K562 (cell line): Measurements from ENCODE around the gene INTS1. TPM values are rescaled to one million over a fixed set of nuclear protein-coding genes. Genes with fewer than 3 reads are reported as not detected.
A peak's percentile ranks its signal among the peaks of the same experiment; 100 is the strongest.

Experiments
- ATAC-seq: fragments of 200-7000 bp; cut with Tn5 transposase; 3 replicates; pipeline ENCODE4 v1.9.1; 2020; ENCODE audit warnings: moderate library complexity
- Bru-seq: library from RNA; stranded (reverse); fragments of 400-500 nt; gene quantifications from one replicate; lab custom pipeline; 2021; lab: Mats Ljungman, UMichigan
- BruChase-seq, 2 experiments: library from RNA; stranded (reverse); fragments of 400-500 nt; gene quantifications; one replicate each; lab custom pipeline; 2021; lab: Mats Ljungman, UMichigan
- BruUV-seq: library from RNA; stranded (reverse); fragments of 400-500 nt; replicated peaks from 2 replicates; lab custom pipeline; 2021; lab: Mats Ljungman, UMichigan
- CTCF ChIA-PET: fragments of 300-600 bp; formaldehyde crosslinking; extraction: SDS; loops from one replicate; lab custom pipeline; 2021; ENCODE audit warnings: low intra/inter-chr PET ratio; lab: Yijun Ruan, JAX
- POLR2A ChIA-PET: fragments of 300-600, 350-650 bp; sonication (Branson Sonifier 250); formaldehyde crosslinking; extraction: SDS; loops from one replicate; lab custom pipeline; 2021; ENCODE audit warnings: antibody characterized with exemption, inconsistent platforms; lab: Yijun Ruan, JAX
- DNase-seq, 4 experiments: peaks; one replicate each; pipeline versions ENCODE4 v3.0.0 to v3.0.0-alpha.2; 2011 to 2018; ENCODE audit warnings: low spot score in 3 of 4, mixed read lengths in 3 of 4; ENCODE audit errors: extremely low read depth in 1 of 4
- FAIRE-seq: peaks from 2 replicates; lab custom pipeline; 2011; peaks lifted over from hg19 to GRCh38; lab: Jason Lieb, UNC
- H2AFZ ChIP-seq: 2 replicates; pipeline ENCODE4 v1.6.0; 2011; ENCODE audit warnings: low read depth, low read length, control low read depth, inconsistent platforms
- H3K27ac ChIP-seq: fragments of 200-600 bp; 3 replicates; pipeline ENCODE4 v1.8.0; 2011; ENCODE audit warnings: low read depth, mild to moderate bottlenecking, control low read depth, inconsistent platforms, low read length, moderate library complexity, mixed read lengths; ENCODE audit errors: extremely low read depth
- H3K27me3 ChIP-seq, 2 experiments: fragments of 300-600 bp in 1 of 2; 2 replicates in 1 of 2; 3 replicates in 1 of 2; pipeline versions ENCODE4 v1.6.0 to v1.8.0; 2011; ENCODE audit warnings: inconsistent platforms in 2 of 2, low read length in 2 of 2, mild to moderate bottlenecking in 1 of 2, mixed read lengths in 1 of 2, moderate library complexity in 1 of 2; ENCODE audit not compliant: control insufficient read depth in 2 of 2, insufficient read depth in 2 of 2
- H3K36me3 ChIP-seq: fragments of 300-600 bp; 3 replicates; pipeline ENCODE4 v1.8.0; 2011; ENCODE audit warnings: mild to moderate bottlenecking, low read length, inconsistent platforms; ENCODE audit not compliant: control insufficient read depth, insufficient read depth
- H3K4me1 ChIP-seq, 2 experiments: fragments of 200-600 bp in 1 of 2; replicated peaks in 1 of 2; 2 replicates in 1 of 2; 3 replicates in 1 of 2; pipeline versions ENCODE4 v1.5.1 to v1.8.0; 2011; ENCODE audit warnings: inconsistent platforms in 2 of 2, low read length in 2 of 2, mild to moderate bottlenecking in 1 of 2, mixed read lengths in 1 of 2, moderate library complexity in 1 of 2; ENCODE audit not compliant: control insufficient read depth in 2 of 2, insufficient read depth in 2 of 2
- H3K4me2 ChIP-seq: 2 replicates; pipeline ENCODE4 v1.6.1; 2011; ENCODE audit warnings: low read length, control low read depth, inconsistent platforms, mixed read lengths; ENCODE audit not compliant: insufficient read depth
- H3K4me3 ChIP-seq: fragments of 200-600 bp; sonication (generic), shearing (Covaris generic); 2 replicates; pipeline ENCODE4 v1.5.1; 2016; ENCODE audit warnings: control low read depth, inconsistent platforms
- H3K79me2 ChIP-seq: fragments of 200-600 bp; 3 replicates; pipeline ENCODE4 v1.8.0; 2011; ENCODE audit warnings: low read length, inconsistent platforms; ENCODE audit not compliant: control insufficient read depth, insufficient read depth
- H3K9ac ChIP-seq, 2 experiments: 2 replicates each; pipeline versions ENCODE4 v1.6.0 to v1.6.1; 2011; ENCODE audit warnings: low read depth in 2 of 2, low read length in 2 of 2, control low read depth in 1 of 2, inconsistent platforms in 1 of 2, mild to moderate bottlenecking in 1 of 2, mixed read lengths in 1 of 2; ENCODE audit not compliant: insufficient read depth in 1 of 2
- H3K9me1 ChIP-seq: one replicate; pipeline ENCODE4 v1.6.0; 2011; ENCODE audit warnings: inconsistent platforms, mild to moderate bottlenecking, low read length, moderate library complexity; ENCODE audit not compliant: control insufficient read depth, insufficient read depth
- H3K9me3 ChIP-seq: replicated peaks from 2 replicates; pipeline ENCODE4 v1.5.1; 2011; ENCODE audit warnings: low read depth, low read length, inconsistent platforms; ENCODE audit not compliant: control insufficient read depth, insufficient read depth
- H4K20me1 ChIP-seq: replicated peaks from 2 replicates; pipeline ENCODE4 v1.6.1; 2011; ENCODE audit warnings: low read length, inconsistent platforms, mixed read lengths; ENCODE audit not compliant: control insufficient read depth, insufficient read depth
- CBFA2T2 ChIP-seq: fragments of 450-650 bp; conservative IDR thresholded peaks from 2 replicates; pipeline ENCODE4 v1.6.1; 2017; ENCODE audit warnings: mild to moderate bottlenecking
- CBX2 ChIP-seq: fragments of 200-600 bp; sonication (generic); IDR thresholded peaks from one replicate; pipeline ENCODE4 v1.6.1; 2012; ENCODE audit warnings: mild to moderate bottlenecking, low read length, inconsistent platforms; ENCODE audit not compliant: insufficient read depth, poor library complexity, severe bottlenecking
- ELF4 ChIP-seq: fragments of 450-650 bp; formaldehyde crosslinking; IDR thresholded peaks from 2 replicates; pipeline ENCODE4 v1.4.0; 2022; ENCODE audit warnings: missing genetic modification characterization
- FOXJ2 ChIP-seq: fragments of 200-800 bp; sonication (Bioruptor generic); IDR thresholded peaks from 2 replicates; pipeline ENCODE4 v1.6.1; 2016; ENCODE audit warnings: missing genetic modification characterization, missing compliant biosample characterization
- HCFC1 ChIP-seq: IDR thresholded peaks from 2 replicates; pipeline ENCODE4 v1.6.1; 2012; ENCODE audit warnings: low read depth, low read length, improper control_type of control experiment
- MAZ ChIP-seq, 2 experiments: fragments of 450-650 bp in 1 of 2; sonication (generic) in 1 of 2; formaldehyde crosslinking; IDR thresholded peaks in 1 of 2; conservative IDR thresholded peaks in 1 of 2; 2 replicates each; pipeline versions ENCODE4 v1.4.0 to v1.5.0; 2020; ENCODE audit warnings: mild to moderate bottlenecking in 1 of 2, missing genetic modification reagents in 1 of 2
- MTA3 ChIP-seq: fragments of 450-650 bp; formaldehyde crosslinking; IDR thresholded peaks from 2 replicates; pipeline ENCODE4 v1.6.1; 2017; ENCODE audit warnings: mild to moderate bottlenecking, borderline replicate concordance
- NFRKB ChIP-seq: fragments of 450-650 bp; IDR thresholded peaks from 2 replicates; pipeline ENCODE4 v1.6.1; 2016; ENCODE audit warnings: low read depth
- SMAD1 ChIP-seq: fragments of 150-350 bp; IDR thresholded peaks from 2 replicates; pipeline ENCODE4 v1.6.1; 2014; ENCODE audit warnings: low read length, low read depth; ENCODE audit not compliant: partially characterized antibody
- ZNF561 ChIP-seq: fragments of 450-650 bp; formaldehyde crosslinking; conservative IDR thresholded peaks from 2 replicates; pipeline ENCODE4 v1.4.0; 2020; ENCODE audit warnings: mild to moderate bottlenecking, moderate library complexity
- WGBS: fragments of 100-300 bp; shearing (Covaris generic); methylation state at CpG from one replicate; pipeline ENCODE4 v1.1.6; 2016; ENCODE audit warnings: low coverage, mixed read lengths; ENCODE audit not compliant: insufficient coverage; ENCODE audit errors: missing lambda C conversion rate; 5-methylcytosine and 5-hydroxymethylcytosine counted together
- in situ Hi-C: fragments of 300-500 bp; cut with MboI; formaldehyde crosslinking; loops from 4 replicates; pipeline ENCODE4 v1.15.0; 2018; ENCODE audit warnings: inconsistent platforms, mixed read lengths
- intact Hi-C: fragments of 100-400 bp; cut with micrococcal nuclease; formaldehyde crosslinking; loops from 2 replicates; pipeline ENCODE4 v1.14.2; 2022
- long read RNA-seq, 3 experiments: library from polyadenylated mRNA in 2 of 3; library from RNA in 1 of 3; unstranded in 2 of 3; stranded (forward) in 1 of 3; transcript quantifications; one replicate each; pipeline ENCODE4 v2.0.0, GENCODE V29; 2019 to 2022
- polyA minus RNA-seq, 3 experiments: library from RNA; depleted of rRNA, polyadenylated mRNA; stranded (reverse); fragments of >200 nt; gene quantifications; 2 replicates each; pipeline ENCODE4 v1.2.3, GENCODE V29; 2011
- polyA plus RNA-seq, 8 experiments: library from polyadenylated mRNA; depleted of rRNA in 4 of 8; stranded (reverse) in 5 of 8; unstranded in 3 of 8; fragments of >200 nt; fragmentation: Nextera tagmentation in 2 of 8; fragmentation: Illumina TruSeq in 1 of 8; extraction: Ambion mirVana in 2 of 8; extraction: Trizol in 1 of 8; gene quantifications; 2 replicates each; pipeline versions ENCODE4 v1.2.1 to v1.2.3, GENCODE V29; 2011 to 2014; ENCODE audit warnings: inconsistent platforms in 1 of 8, missing spikeins in 1 of 8
- total RNA-seq, 7 experiments: library from RNA; depleted of rRNA in 6 of 7; stranded (reverse); fragments of >200 nt in 6 of 7; fragmentation: Illumina TruSeq in 2 of 7; extraction: Trizol in 2 of 7; gene quantifications; 2 replicates each; pipeline versions ENCODE4 v1.2.1 to v1.2.3, GENCODE V29; 2011 to 2021; ENCODE audit warnings: low replicate concordance in 1 of 7

INTS1 gene, protein sequence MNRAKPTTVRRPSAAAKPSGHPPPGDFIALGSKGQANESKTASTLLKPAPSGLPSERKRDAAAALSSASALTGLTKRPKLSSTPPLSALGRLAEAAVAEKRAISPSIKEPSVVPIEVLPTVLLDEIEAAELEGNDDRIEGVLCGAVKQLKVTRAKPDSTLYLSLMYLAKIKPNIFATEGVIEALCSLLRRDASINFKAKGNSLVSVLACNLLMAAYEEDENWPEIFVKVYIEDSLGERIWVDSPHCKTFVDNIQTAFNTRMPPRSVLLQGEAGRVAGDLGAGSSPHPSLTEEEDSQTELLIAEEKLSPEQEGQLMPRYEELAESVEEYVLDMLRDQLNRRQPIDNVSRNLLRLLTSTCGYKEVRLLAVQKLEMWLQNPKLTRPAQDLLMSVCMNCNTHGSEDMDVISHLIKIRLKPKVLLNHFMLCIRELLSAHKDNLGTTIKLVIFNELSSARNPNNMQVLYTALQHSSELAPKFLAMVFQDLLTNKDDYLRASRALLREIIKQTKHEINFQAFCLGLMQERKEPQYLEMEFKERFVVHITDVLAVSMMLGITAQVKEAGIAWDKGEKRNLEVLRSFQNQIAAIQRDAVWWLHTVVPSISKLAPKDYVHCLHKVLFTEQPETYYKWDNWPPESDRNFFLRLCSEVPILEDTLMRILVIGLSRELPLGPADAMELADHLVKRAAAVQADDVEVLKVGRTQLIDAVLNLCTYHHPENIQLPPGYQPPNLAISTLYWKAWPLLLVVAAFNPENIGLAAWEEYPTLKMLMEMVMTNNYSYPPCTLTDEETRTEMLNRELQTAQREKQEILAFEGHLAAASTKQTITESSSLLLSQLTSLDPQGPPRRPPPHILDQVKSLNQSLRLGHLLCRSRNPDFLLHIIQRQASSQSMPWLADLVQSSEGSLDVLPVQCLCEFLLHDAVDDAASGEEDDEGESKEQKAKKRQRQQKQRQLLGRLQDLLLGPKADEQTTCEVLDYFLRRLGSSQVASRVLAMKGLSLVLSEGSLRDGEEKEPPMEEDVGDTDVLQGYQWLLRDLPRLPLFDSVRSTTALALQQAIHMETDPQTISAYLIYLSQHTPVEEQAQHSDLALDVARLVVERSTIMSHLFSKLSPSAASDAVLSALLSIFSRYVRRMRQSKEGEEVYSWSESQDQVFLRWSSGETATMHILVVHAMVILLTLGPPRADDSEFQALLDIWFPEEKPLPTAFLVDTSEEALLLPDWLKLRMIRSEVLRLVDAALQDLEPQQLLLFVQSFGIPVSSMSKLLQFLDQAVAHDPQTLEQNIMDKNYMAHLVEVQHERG (N-terminal part only)
- total RNA-seq (2011; cell fraction: chromatin; rRNA removed; ENCODE audit: low replicate concordance): 67.2 and 276 TPM in 2 replicates
- 199 and 200 TPM in 2 replicates for total RNA-seq (2011; cell fraction: nucleolus; rRNA removed)
- total RNA-seq (2011; cell fraction: nucleoplasm; rRNA removed): 92.5 and 92.7 TPM in 2 replicates
- total RNA-seq (2014; rRNA removed): 34.9 and 39.7 TPM in 2 replicates
- total RNA-seq (2014; rRNA removed; fragmentation: Illumina TruSeq; extraction: Trizol): 4.1 and 6.8 TPM in 2 replicates
- total RNA-seq (2015; rRNA removed; fragmentation: Illumina TruSeq; extraction: Trizol): 19.2 and 20.1 TPM in 2 replicates
- 105 and 119 TPM in 2 replicates for total RNA-seq (2021)
- polyA plus RNA-seq (2011; rRNA removed): 12.0 and 28.0 TPM in 2 replicates
- 17.5 and 46.7 TPM in 2 replicates for polyA plus RNA-seq (2011; cell fraction: cytosol; rRNA removed)
- 146 and 297 TPM in 2 replicates for polyA plus RNA-seq (2011; cell fraction: nucleus; rRNA removed)
- 62.7 and 64.6 TPM in 2 replicates for polyA plus RNA-seq (2012)
- 18.5 and 66.3 TPM in 2 replicates for polyA plus RNA-seq (2014; fragmentation: Illumina TruSeq; extraction: Trizol)
- polyA plus RNA-seq (2014; fragmentation: Nextera tagmentation; extraction: Ambion mirVana): 1 to 10 TPM in 1 of 2 experiments, under 1 TPM in 1; 0.34 to 1.7 TPM
- polyA plus RNA-seq (2014; rRNA removed): 46.7 and 55.1 TPM in 2 replicates
- 9.8 and 11.1 TPM in 2 replicates for polyA minus RNA-seq (2011; rRNA and poly(A)+ RNA removed)
- 38.7 and 69.3 TPM in 2 replicates for polyA minus RNA-seq (2011; cell fraction: cytosol; rRNA and poly(A)+ RNA removed)
- 52.6 and 57.9 TPM in 2 replicates for polyA minus RNA-seq (2011; cell fraction: nucleus; rRNA and poly(A)+ RNA removed)
- percentile 60 among the genes with signal in this experiment for Bru-seq, nascent RNA
- BruChase-seq, experiment 1, labeled RNA remaining after a 2-hour chase: percentile 55 among the genes with signal in this experiment
- percentile 60 among the genes with signal in this experiment for BruChase-seq, experiment 2, labeled RNA remaining after a 6-hour chase
- long read RNA-seq, experiment 1, full-length matches to known transcripts: 5 of 348 reads
- long read RNA-seq, experiment 1, partial matches to known transcripts: 298 of 348 reads
- long read RNA-seq, experiment 1, other reads (novel, unspliced or antisense): 45 of 348 reads
- long read RNA-seq, experiment 2, full-length matches to known transcripts: 8 of 71 reads
- long read RNA-seq, experiment 2, partial matches to known transcripts: 44 of 71 reads
- long read RNA-seq, experiment 2, other reads (novel, unspliced or antisense): 19 of 71 reads
- long read RNA-seq, experiment 3, partial matches to known transcripts: 12 of 14 reads
- long read RNA-seq, experiment 3, other reads (novel, unspliced or antisense): 2 of 14 reads

DNA sequence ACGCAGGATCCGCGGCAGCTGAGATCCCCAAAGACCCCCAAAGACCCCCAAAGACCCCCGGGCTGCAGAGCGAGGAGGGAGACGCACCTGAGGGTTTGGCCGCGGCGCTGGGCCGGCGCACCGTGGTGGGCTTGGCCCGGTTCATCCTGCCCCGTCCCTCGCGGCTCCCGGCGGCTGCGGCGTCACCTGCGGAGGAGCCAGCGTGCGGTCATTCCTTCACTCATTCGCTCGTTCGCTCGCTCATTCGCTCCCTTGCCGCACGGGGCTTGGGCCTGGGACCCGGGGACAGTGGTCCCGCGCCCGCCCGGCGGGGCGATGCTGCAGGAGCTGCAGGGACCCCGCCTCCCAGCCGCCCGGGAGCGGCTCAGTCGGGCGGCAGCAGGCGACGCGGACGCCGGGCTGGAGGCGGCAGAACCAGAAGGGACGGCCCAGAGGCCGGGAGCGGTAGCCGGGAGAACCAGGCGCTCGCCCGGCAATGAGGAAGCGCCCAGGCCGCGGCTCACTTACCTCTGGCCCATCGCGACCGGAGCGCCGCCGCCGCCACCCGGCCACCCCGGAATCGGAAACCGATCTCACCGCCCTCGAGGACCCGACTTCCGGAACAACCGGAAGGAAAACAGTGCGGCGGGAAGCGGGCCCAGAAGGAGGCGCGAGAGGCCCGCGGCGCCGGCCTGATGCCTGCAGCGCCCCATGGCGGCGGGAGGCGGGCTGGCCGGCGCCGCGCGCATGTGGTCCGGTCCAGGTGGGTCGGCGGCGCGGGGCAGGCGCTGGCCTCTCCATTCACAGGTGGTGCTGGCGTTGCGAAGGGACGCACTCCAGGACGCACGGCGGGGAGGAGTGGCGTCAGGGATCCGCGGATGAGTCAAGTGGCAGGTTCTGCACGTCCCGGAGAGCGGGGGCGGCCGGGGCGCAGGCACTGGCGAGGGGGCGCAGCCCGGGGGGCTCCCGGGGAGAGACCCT lies at the start of gene INTS1:
INTS1 (minus strand) TSS at position 574 of the 960 bp plus-strand sequence; CDS start at position 145, 429 bp downstream.
- in situ Hi-C loops: no loop called here
- intact Hi-C loops: no loop called here
- Histone ChIP-seq H3K4me2 (peak within 1 kb of the TSS; percentile 95), H2AFZ (peak within 1 kb of the TSS; percentile 92), H3K36me3 (peaks cover 38% of the 10 kb centered on the region; the same call in 2 of the 3 replicates), H3K4me3 (peak within 1 kb of the TSS; percentile 100), H3K27me3 (no peaks in the 10 kb centered on the region), H3K9ac (peak within 1 kb of the TSS; percentile 86 to 96), H3K79me2 (peaks cover 28% of the 10 kb centered on the region), H3K4me1 (peaks cover 16 to 67% of the 10 kb centered on the region in 2 experiments; a peak in 4 of 5 replicates), H3K27ac (peak within 1 kb of the TSS; percentile 79), H3K9me3 (no peaks in the 10 kb centered on the region), H3K9me1 (no peaks in the 10 kb centered on the region), H4K20me1 (no peaks in the 10 kb centered on the region; the same call in 1 of the 2 replicates)
- ChIA-PET POLR2A (interaction anchor here (0.6 kb wide), 1 partner anchor 507 kb away, joined by 3 read pairs; no protein-coding TSS in a partner anchor), CTCF (interaction anchor here (0.6 to 2.5 kb wide), 9 partner anchors 26 to 736 kb away, joined by 3 to 33 read pairs (median 4); partner anchors contain the start of genes MAFK, PSMG3 and TMEM184A)
- TSS peak; percentile 69 for BruUV-seq
- peak; percentile 78 for FAIRE-seq
- peak; percentile 93 for ATAC-seq
- DNase-seq: peak; percentile 91 to 95 (median 92)
- WGBS: under 1% methylated on average over 52 of the region's 118 CpGs
- TF ChIP-seq SMAD1 (peak; percentile 22), MAZ (CRISPR knock-in tag; conservative IDR thresholded peaks at IDR 0.05 in 1 of 2, IDR thresholded peaks at IDR 0.05 in 1 of 2) (peak; percentile 41 to 78), FOXJ2 (tag) (peak; percentile 99), CBFA2T2 (no peak), HCFC1 (peak; percentile 85), NFRKB (no peak), CBX2 (no peak), ELF4 (CRISPR knock-in tag) (no peak), ZNF561 (CRISPR knock-in tag) (no peak), MTA3 (peak; percentile 71)
